Heart left ventricle (tissue), 13 donors: Measurements from ENCODE around the gene CCL18.

Experiments used
- CTCF ChIP-seq, 12 donors: fragments of 200-600 bp; sonication (generic) in 4 of 12; IDR thresholded peaks; one replicate each; pipeline versions ENCODE4 v1.5.0 to v1.8.0; 2018 to 2022; ENCODE audit warnings: antibody characterized with exemption in 12 of 12, mild to moderate bottlenecking in 5 of 12
- POLR2A ChIP-seq, 2 donors: fragments of 450-650 bp; IDR thresholded peaks; one replicate each; pipeline ENCODE4 v1.6.1; 2017; ENCODE audit warnings: antibody characterized with exemption in 2 of 2, mild to moderate bottlenecking in 2 of 2, moderate library complexity in 2 of 2
- donor health status: ischemic (EF 13 %, LVEDD 7.1; RV severe dilation, severe dysfunction).
- donor health status: DM: no; HTN: yes; CAD: no.
- donor health status: DM: no; HTN: no; CAD: no.
- donor health status: ischemic (EF 25% LVEDD 6.9; RV normal size, moderate dysfunction).
- donor health status: ischemic (EF 25% LVEDD 5.7; RV mildly dilated, moderate dysfunction).
- donor health status: ischemic (EF 35%, LVEDD 5.7; RV mildly dilated, moderate dysfunction).
- donor health status: nonischemic (EF 11% LVEDD 7.7; RV severe dilation, severe dysfunction).
- donor health status: DM: yes; HTN: yes; CAD: no.
- donor health status: PGD.
- donor health status: ischemic (EF 29% LVEDD 5.4; RV normal size, mild dysfunction).
- donor health status: nonischemic (EF 23%, LVEDD 6.1; RV moderate dilation, normal function).

GRCh38 chr17:36055921-36056520 is 8.1 kb upstream of the CCL18 start:
- no peak for TF ChIP-seq CTCF (IDR thresholded peaks at IDR 0.05)
- no peak for TF ChIP-seq POLR2A (IDR thresholded peaks at IDR 0.05)
